Measurements from ENCODE around the gene NPPA.
A peak's percentile ranks its signal among the peaks of the same experiment; 100 is the strongest.
"Not testable (repeated sequence)": the region's sequence is repeated elsewhere in the genome, so short reads cannot be mapped to it uniquely, and the experiment has no call there.

The NPPA gene

GRCh38 chr1:11804666-11805421 lies 42.7 kb downstream of the NPPA start:
- peak overlapping the region; percentile 96 for H3K14ac ChIP-seq (ENCODE audit: low read length)
- peak overlapping the region; percentile 95 for H2AFZ ChIP-seq (ENCODE audit: insufficient read depth, low read length, poor library complexity)
- peaks cover 2% of the 10 kb centered on the region for H3K9me3 ChIP-seq (ENCODE audit: insufficient read depth, low read depth, low read length)
- no CpG with 5 or more reads among the region's 17 CpGs for WGBS (ENCODE audit: extremely low coverage, insufficient coverage, insufficient read length)
- H3K4me3 ChIP-seq (ENCODE audit: low read depth, low read length) = peak overlapping the region; percentile 75
- peak in 1 of 2 donors; percentile 10 for DNase-seq
- H2BK5ac ChIP-seq (ENCODE audit: low read depth, low read length, poor library complexity) = peak overlapping the region; percentile 98
- H3K9ac ChIP-seq (ENCODE audit: low read length) = peak overlapping the region; percentile 80
- H3K27me3 ChIP-seq (ENCODE audit: insufficient read depth, low read length) = no peaks in the 10 kb centered on the region
- peak overlapping the region; percentile 98 for H4K91ac ChIP-seq (ENCODE audit: low read depth, low read length)
- peaks cover 20 to 21% of the 10 kb centered on the region in 2 experiments for H3K36me3 ChIP-seq (ENCODE audit: control insufficient read depth in 1 of 2, insufficient read depth in 2 of 2, low read length in 2 of 2)
- H3K4me1 ChIP-seq (ENCODE audit: control insufficient read depth in 1 of 2, insufficient read depth in 2 of 2, low read length in 2 of 2) = peaks cover 24 to 30% of the 10 kb centered on the region in 2 experiments
- H3K4ac ChIP-seq (ENCODE audit: low read depth, low read length) = peak overlapping the region; percentile 90
- H2BK120ac ChIP-seq (ENCODE audit: insufficient read depth, low read length, poor library complexity) = peak overlapping the region; percentile 91
- H2AK5ac ChIP-seq (ENCODE audit: low read length) = peak overlapping the region; percentile 98
- peak overlapping the region; percentile 88 for H4K8ac ChIP-seq (ENCODE audit: low read depth, low read length)
- peak overlapping the region; percentile 95 for H3K4me2 ChIP-seq (ENCODE audit: low read length)
- H3K79me2 ChIP-seq (ENCODE audit: control insufficient read depth, insufficient read depth, low read length, poor library complexity) = peaks cover 14% of the 10 kb centered on the region
- H2BK12ac ChIP-seq (ENCODE audit: low read length) = peak overlapping the region; percentile 89
- peak overlapping the region; percentile 96 for H3K18ac ChIP-seq (ENCODE audit: low read length)
- H3K79me1 ChIP-seq (ENCODE audit: low read length) = peaks cover 29% of the 10 kb centered on the region
- H3K23ac ChIP-seq (ENCODE audit: low read length) = no peak overlapping the region
- H4K12ac ChIP-seq (ENCODE audit: low read depth, low read length) = peak overlapping the region; percentile 95
- H3K27ac ChIP-seq (ENCODE audit: low read depth, low read length) = peak overlapping the region; percentile 98

- not testable (repeated sequence) for DNase-seq; H4K12ac ChIP-seq (ENCODE audit: low read depth, low read length); H3K9ac ChIP-seq (ENCODE audit: low read length); H3K27me3 ChIP-seq (ENCODE audit: insufficient read depth, low read length); H3K9me3 ChIP-seq (ENCODE audit: insufficient read depth, low read depth, low read length); H3K23ac ChIP-seq (ENCODE audit: low read length); H2AFZ ChIP-seq (ENCODE audit: insufficient read depth, low read length, poor library complexity); H3K4me3 ChIP-seq (ENCODE audit: low read depth, low read length)
- peak overlapping the region; percentile 55 for H4K8ac ChIP-seq (ENCODE audit: low read depth, low read length)
- H4K91ac ChIP-seq (ENCODE audit: low read depth, low read length) = peak overlapping the region; percentile 57
- peaks cover 23 to 30% of the 10 kb centered on the region in 2 experiments for H3K4me1 ChIP-seq (ENCODE audit: control insufficient read depth in 1 of 2, insufficient read depth in 2 of 2, low read length in 2 of 2)
- H2AK5ac ChIP-seq (ENCODE audit: low read length) = peak overlapping the region; percentile 19
- peak overlapping the region; percentile 95 for H3K4me2 ChIP-seq (ENCODE audit: low read length)
- H3K79me2 ChIP-seq (ENCODE audit: control insufficient read depth, insufficient read depth, low read length, poor library complexity) = peaks cover 14% of the 10 kb centered on the region
- WGBS (ENCODE audit: extremely low coverage, insufficient coverage, insufficient read length) = no CpG with 5 or more reads among the region's 9 CpGs
- H3K36me3 ChIP-seq (ENCODE audit: control insufficient read depth in 1 of 2, insufficient read depth in 2 of 2, low read length in 2 of 2) = peaks cover 16 to 19% of the 10 kb centered on the region in 2 experiments
- peaks cover 29% of the 10 kb centered on the region for H3K79me1 ChIP-seq (ENCODE audit: low read length)
- H2BK120ac ChIP-seq (ENCODE audit: insufficient read depth, low read length, poor library complexity) = peak overlapping the region; percentile 31
- peak overlapping the region; percentile 56 for H3K4ac ChIP-seq (ENCODE audit: low read depth, low read length)
- peak overlapping the region; percentile 45 for H2BK5ac ChIP-seq (ENCODE audit: low read depth, low read length, poor library complexity)
- peak overlapping the region; percentile 52 for H3K18ac ChIP-seq (ENCODE audit: low read length)
- peak overlapping the region; percentile 65 for H2BK12ac ChIP-seq (ENCODE audit: low read length)
- peak overlapping the region; percentile 58 for H3K27ac ChIP-seq (ENCODE audit: low read depth, low read length)
- H3K14ac ChIP-seq (ENCODE audit: low read length) = peak overlapping the region; percentile 40
These were observed 43.5 kb downstream of the NPPA start for GRCh38 chr1:11803924-11804665.

GRCh38 chr1:11802973-11803885 lies 44.4 kb downstream of the NPPA start:
- H2AK5ac ChIP-seq (ENCODE audit: low read length) = peak overlapping the region; percentile 44
- peaks cover 2% of the 10 kb centered on the region for H3K9me3 ChIP-seq (ENCODE audit: insufficient read depth, low read depth, low read length)
- DNase-seq = peak; percentile 68 to 81
- H3K27me3 ChIP-seq (ENCODE audit: insufficient read depth, low read length) = no peaks in the 10 kb centered on the region
- H3K4me3 ChIP-seq (ENCODE audit: low read depth, low read length) = peak overlapping the region; percentile 60
- H3K18ac ChIP-seq (ENCODE audit: low read length) = peak overlapping the region; percentile 52
- H3K79me2 ChIP-seq (ENCODE audit: control insufficient read depth, insufficient read depth, low read length, poor library complexity) = peaks cover 14% of the 10 kb centered on the region
- peak overlapping the region; percentile 1 for H3K4ac ChIP-seq (ENCODE audit: low read depth, low read length)
- H3K27ac ChIP-seq (ENCODE audit: low read depth, low read length) = peak overlapping the region; percentile 35
- peak overlapping the region; percentile 57 for H4K91ac ChIP-seq (ENCODE audit: low read depth, low read length)
- WGBS (ENCODE audit: extremely low coverage, insufficient coverage, insufficient read length) = no CpG with 5 or more reads among the region's 28 CpGs
- peak overlapping the region; percentile 0 for H2BK5ac ChIP-seq (ENCODE audit: low read depth, low read length, poor library complexity)
- no peak overlapping the region for H3K9ac ChIP-seq (ENCODE audit: low read length)
- peak overlapping the region; percentile 3 for H2AFZ ChIP-seq (ENCODE audit: insufficient read depth, low read length, poor library complexity)
- H3K79me1 ChIP-seq (ENCODE audit: low read length) = peaks cover 29% of the 10 kb centered on the region
- H3K36me3 ChIP-seq (ENCODE audit: control insufficient read depth in 1 of 2, insufficient read depth in 2 of 2, low read length in 2 of 2) = peaks cover 11 to 20% of the 10 kb centered on the region in 2 experiments
- H4K8ac ChIP-seq (ENCODE audit: low read depth, low read length) = peak overlapping the region; percentile 55
- H2BK12ac ChIP-seq (ENCODE audit: low read length) = peak overlapping the region; percentile 65
- peaks cover 22 to 30% of the 10 kb centered on the region in 2 experiments for H3K4me1 ChIP-seq (ENCODE audit: control insufficient read depth in 1 of 2, insufficient read depth in 2 of 2, low read length in 2 of 2)
- H3K4me2 ChIP-seq (ENCODE audit: low read length) = peak overlapping the region; percentile 62
- H3K14ac ChIP-seq (ENCODE audit: low read length) = peak overlapping the region; percentile 40
- no peak overlapping the region for H2BK120ac ChIP-seq (ENCODE audit: insufficient read depth, low read length, poor library complexity)
- no peak overlapping the region for H4K12ac ChIP-seq (ENCODE audit: low read depth, low read length)
- H3K23ac ChIP-seq (ENCODE audit: low read length) = no peak overlapping the region

GRCh38 chr1:11802616-11802972 lies 45.0 kb downstream of the NPPA start:
- no peak overlapping the region for H3K18ac ChIP-seq (ENCODE audit: low read length)
- no peak overlapping the region for H3K23ac ChIP-seq (ENCODE audit: low read length)
- no peak overlapping the region for H3K14ac ChIP-seq (ENCODE audit: low read length)
- peaks cover 2% of the 10 kb centered on the region for H3K9me3 ChIP-seq (ENCODE audit: insufficient read depth, low read depth, low read length)
- H3K79me2 ChIP-seq (ENCODE audit: control insufficient read depth, insufficient read depth, low read length, poor library complexity) = peaks cover 14% of the 10 kb centered on the region
- no peaks in the 10 kb centered on the region for H3K27me3 ChIP-seq (ENCODE audit: insufficient read depth, low read length)
- H3K9ac ChIP-seq (ENCODE audit: low read length) = no peak overlapping the region
- peak in 1 of 2 donors; percentile 35 for DNase-seq
- H3K79me1 ChIP-seq (ENCODE audit: low read length) = peaks cover 29% of the 10 kb centered on the region
- no CpG with 5 or more reads among the region's 6 CpGs for WGBS (ENCODE audit: extremely low coverage, insufficient coverage, insufficient read length)
- H3K4me1 ChIP-seq (ENCODE audit: control insufficient read depth in 1 of 2, insufficient read depth in 2 of 2, low read length in 2 of 2) = peaks cover 22 to 30% of the 10 kb centered on the region in 2 experiments
- H2BK5ac ChIP-seq (ENCODE audit: low read depth, low read length, poor library complexity) = no peak overlapping the region
- peaks cover 10 to 20% of the 10 kb centered on the region in 2 experiments for H3K36me3 ChIP-seq (ENCODE audit: control insufficient read depth in 1 of 2, insufficient read depth in 2 of 2, low read length in 2 of 2)
- H2BK120ac ChIP-seq (ENCODE audit: insufficient read depth, low read length, poor library complexity) = no peak overlapping the region
- peak overlapping the region; percentile 18 for H3K27ac ChIP-seq (ENCODE audit: low read depth, low read length)
- no peak overlapping the region for H3K4ac ChIP-seq (ENCODE audit: low read depth, low read length)
- no peak overlapping the region for H4K8ac ChIP-seq (ENCODE audit: low read depth, low read length)
- peak overlapping the region; percentile 3 for H2AFZ ChIP-seq (ENCODE audit: insufficient read depth, low read length, poor library complexity)
- no peak overlapping the region for H2AK5ac ChIP-seq (ENCODE audit: low read length)
- H3K4me3 ChIP-seq (ENCODE audit: low read depth, low read length) = peak overlapping the region; percentile 57
- peak overlapping the region; percentile 62 for H3K4me2 ChIP-seq (ENCODE audit: low read length)
- peak overlapping the region; percentile 17 for H4K91ac ChIP-seq (ENCODE audit: low read depth, low read length)
- peak overlapping the region; percentile 12 for H2BK12ac ChIP-seq (ENCODE audit: low read length)
- H4K12ac ChIP-seq (ENCODE audit: low read depth, low read length) = no peak overlapping the region
